GM12892 (cell line): ENCODE results near the gene CDKAL1.

ENCODE experiments used
- POLR2A ChIP-seq: IDR thresholded peaks from 2 replicates; pipeline ENCODE4 v1.6.1; 2011; ENCODE audit warnings: low read depth, low read length, control low read depth
- POLR2AphosphoS5 ChIP-seq: IDR thresholded peaks from 2 replicates; pipeline ENCODE4 v1.6.1; 2011; ENCODE audit warnings: low read depth, low read length, control low read depth
- TAF1 ChIP-seq: IDR thresholded peaks from 2 replicates; pipeline ENCODE4 v1.6.1; 2011; ENCODE audit warnings: low read depth, mild to moderate bottlenecking, control low read depth, low read length, borderline replicate concordance

GRCh38 chr6:21241231-21242130, 707.2 kb downstream of the CDKAL1 start:
- no peak for TF ChIP-seq POLR2A
- no peak for TF ChIP-seq POLR2AphosphoS5
- no peak for TF ChIP-seq TAF1
